ENCODE measurements around the gene TSSK6.

Gene TSSK6

DNA sequence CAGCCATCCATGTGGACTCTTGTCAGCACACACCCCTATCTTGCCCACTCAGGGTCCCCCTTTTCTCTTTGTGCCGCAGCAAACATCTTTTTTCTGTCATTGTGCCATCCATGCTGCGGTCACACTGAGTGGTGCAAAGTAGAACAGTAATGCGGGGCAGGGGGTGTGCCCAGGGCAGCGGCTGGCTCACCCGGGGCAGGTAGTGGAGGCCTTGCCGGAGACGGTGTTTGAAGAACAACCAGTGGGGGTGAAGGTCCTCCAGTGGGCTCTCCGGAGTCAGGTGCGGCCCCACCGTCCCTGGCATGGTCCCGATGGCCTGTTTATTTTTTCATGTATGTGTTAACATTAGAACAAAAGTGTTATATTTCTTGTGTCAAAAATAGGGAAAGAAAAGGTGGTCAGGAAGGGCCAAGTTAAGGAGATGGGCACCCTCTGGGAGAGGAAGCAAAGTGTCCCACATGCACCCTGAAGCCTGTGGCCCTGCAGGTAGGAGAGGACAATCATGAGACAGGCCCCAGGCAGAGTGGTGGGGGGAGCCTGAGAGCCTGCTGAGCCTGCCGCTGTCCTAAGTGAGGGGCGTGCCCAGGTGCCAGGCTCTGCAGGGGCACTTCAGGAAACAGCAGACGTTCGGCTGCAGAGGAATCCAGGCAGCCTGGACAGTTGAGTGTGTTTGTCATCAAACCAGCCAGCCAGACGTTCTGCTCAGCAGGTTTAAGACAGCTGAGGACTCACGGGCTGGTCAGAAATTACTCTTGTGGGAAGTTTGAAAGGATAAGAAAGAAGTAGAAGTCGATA, 12.3 kb downstream of the TSSK6 start:
- no peak for DNase-seq

DNA sequence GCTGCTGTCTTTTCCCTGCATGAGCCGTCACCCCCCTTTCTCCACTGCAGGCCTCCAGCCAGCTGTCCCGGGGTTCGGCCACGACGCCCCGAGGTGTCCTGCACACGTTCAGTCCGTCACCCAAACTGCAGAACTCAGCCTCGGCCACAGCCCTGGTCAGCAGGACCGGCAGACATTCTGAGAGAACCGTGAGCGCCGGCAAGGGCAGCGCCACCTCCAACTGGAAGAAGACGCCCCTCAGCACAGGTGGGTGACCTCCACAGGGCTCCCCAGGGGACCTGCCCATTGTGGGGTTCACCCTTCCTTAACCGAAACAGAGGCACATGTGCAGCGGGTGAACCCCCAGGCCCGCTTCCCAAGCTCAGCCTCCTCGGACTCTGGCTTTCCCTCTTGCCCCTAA, 13.1 kb downstream of the TSSK6 start:
- no peak for DNase-seq

- no peak for DNase-seq
Observed at GRCh38 chr19:19501798-19502197, 13.6 kb downstream of the TSSK6 start.

DNA sequence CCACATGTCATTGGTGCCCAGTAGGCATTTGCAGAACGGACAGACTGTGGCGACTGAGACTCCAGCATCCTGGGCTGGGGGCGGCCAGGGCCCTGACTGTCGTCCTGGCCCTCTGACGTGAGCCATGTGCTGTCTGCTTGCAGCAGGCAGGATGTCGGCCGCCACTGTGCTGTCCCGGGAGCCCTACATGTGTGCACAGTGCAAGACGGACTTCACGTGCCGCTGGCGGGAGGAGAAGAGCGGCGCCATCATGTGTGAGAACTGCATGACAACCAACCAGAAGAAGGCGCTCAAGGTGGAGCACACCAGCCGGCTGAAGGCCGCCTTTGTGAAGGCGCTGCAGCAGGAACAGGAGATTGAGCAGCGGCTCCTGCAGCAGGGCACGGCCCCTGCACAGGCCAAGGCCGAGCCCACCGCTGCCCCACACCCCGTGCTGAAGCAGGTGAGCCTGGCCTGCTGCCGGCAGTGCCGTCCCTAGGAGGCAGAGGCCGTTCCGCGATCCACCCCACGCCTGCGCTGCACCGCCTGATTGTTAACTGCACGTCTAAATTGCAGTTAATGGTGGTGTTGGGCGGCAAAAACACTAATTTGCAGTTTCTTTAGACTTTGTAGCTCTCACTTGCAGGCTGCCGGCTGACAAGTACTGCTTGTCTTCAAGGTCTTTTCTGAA, 14.2 kb downstream of the TSSK6 start:
- DNase-seq, result no peak

DNA sequence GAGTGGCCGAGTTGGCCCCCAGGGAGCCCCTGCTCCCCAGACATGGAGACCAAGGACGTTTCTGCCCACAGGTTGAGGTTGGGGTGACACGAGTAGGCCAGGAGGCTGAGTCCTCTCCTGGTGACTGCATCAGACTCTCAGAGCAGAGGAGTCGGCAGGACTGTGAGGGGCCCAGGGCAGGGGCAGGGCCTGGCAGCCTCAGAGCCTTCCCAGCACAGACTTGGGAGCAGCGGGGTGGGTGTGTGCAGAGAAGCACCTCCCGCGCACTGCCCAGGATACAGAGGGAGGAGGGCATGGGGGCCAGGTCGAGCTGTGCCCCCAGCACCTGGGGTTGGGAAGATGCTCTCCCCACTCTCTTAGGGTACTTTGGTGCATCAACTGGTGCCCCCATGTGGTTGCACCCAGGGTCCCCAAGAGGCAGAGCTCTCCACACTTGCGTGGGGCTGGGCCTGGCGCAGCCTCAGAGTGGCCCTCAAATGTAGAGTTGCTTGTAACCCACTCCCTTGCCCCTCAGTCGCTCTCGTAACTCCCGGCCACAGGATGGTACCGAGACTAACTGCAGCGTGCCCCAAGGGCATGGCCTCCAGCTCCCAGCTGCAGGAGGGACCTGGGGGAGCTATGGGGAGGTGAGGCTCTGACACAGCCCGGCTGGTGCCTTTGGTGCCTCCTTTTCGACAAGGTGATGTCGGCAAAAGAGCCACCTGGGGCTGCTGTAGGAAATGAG, 15.9 kb downstream of the TSSK6 start:
- no peak for DNase-seq

- no peak for DNase-seq
Observed at GRCh38 chr19:19498255-19498991, 16.9 kb downstream of the TSSK6 start.

DNA sequence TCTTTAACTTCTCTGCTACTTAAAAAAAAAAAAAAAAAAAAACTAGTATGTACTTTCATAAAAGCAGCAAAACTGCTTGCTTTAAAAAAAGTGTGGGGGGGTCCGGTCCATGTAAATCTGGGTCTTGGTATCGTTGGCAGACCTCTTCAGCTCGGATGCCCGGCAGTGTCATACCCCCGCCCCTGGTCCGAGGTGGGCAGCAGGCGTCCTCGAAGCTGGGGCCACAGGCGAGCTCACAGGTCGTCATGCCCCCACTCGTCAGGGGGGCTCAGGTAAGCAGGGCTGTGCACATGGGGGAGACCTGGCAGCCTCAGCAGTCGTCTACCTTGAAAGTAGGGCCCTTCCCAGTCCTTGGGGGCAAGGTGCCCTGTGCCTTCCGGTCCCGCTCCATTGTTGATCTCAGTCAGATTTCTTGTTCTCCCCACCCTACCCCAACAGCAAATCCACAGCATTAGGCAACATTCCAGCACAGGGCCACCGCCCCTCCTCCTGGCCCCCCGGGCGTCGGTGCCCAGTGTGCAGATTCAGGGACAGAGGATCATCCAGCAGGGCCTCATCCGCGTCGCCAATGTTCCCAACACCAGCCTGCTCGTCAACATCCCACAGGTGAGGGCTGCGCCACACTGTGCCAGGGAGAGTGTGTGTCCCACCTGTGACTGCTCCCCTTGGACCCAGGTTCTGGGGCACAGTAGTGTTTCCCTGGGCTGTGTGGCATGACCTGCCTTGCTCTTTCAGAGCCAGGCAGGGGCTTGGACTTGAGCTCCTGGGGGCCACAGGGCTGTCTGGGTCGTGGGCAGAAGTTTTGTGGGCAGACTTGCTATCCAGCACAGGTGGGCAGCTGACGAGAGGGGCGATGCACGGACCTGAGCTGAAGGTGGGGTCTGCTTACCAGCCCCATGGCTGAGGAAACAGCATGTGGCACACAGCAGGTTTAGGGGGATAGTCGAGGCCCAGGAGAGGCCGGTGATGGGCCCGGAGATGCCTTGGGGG, 19.4 kb downstream of the TSSK6 start:
- DNase-seq, result no peak

DNA sequence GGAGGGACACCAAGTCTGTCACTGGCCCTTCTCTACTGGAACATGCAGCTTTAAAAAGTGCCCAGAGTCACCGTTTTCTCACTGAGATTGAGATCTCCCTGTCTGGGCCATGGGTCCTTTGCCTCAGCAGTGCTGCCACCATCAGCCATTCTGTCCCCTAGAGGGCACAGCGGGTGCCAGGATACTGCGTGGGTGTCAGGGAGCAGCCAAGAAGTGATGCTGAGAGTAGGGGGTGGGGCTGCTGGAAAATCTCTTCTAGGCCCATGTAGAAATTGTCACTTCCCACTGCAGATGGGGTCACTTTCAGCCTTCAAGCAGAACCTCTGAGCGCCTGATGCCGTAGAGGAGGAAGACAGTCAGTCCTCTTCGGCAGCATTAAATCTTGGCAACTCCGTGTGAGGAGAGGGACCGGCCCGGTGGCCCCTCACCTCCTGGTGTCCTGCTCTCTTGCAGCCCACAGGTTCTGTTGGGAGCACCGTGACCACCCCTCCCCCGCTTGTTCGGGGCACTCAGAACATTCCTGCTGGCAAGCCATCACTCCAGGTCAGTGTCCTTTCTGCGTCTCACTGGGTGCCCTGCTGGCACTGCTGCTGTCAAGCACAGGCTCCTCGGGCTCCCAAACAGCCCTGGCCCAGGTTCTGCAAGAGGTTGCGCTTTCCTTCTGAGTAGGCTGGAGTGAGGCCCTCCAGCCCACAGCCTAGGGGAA, 21.4 kb downstream of the TSSK6 start:
- no peak for DNase-seq

DNA sequence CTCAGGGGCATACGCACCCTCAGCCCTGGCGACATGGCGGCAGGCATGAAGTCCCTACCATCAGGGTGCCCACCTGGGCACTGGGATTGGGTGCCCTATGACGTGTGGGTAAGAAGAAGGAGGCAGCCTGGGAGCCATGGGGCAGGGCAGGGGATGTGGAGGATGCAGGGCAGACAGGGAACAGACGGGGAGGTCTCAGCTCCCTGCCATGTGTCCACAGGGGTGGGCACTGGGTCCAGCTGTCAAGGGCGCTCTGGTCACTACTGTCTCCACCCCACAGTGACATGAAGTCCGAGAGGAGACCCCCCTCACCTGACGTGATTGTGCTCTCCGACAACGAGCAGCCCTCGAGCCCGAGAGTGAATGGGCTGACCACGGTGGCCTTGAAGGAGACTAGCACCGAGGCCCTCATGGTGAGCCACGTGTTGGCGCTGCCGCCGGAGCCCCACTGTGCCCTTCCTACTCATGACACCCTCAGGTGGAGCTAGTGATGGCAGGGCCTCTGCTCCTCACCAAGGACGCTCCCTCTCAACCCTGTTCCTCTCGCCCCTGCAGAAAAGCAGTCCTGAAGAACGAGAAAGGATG, 23.2 kb downstream of the TSSK6 start:
- DNase-seq, result no peak

DNA sequence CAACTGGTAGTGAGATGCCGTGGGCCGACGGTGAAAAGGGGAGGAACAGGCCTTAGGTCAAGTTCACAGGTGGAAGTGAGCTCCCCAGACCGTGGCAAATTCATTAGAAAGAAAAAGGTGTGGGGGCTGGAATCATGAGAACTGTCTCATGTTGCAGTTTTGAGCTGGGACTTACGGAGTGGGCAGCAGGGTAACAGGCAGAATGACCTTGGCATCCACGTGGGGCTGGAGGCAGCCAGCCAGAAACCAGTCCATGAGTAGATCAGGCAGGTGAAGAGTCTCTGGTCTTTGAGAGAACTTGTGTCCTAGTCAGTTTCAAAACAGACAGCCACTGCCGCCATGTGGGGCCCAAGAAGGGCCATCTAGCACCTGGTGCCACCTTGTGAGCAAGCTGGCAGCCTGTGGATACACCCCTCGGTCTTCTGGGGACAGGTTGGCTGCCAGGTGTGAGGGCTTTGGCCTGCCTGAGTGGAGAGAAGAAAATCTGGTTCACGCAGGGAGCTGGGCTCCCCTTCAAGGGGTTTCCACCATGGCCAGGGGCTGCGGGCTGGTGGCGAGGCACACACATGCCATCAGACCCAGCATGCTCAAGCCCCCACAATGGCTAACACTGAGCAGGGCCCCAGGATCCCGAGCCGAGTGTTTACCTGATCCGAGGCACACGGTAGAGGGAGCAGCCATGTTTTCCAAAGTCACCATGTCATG, 23.9 kb downstream of the TSSK6 start:
- DNase-seq, result no peak

GRCh38 chr19:19490214-19490968, 25.0 kb downstream of the TSSK6 start:
- DNase-seq, result no peak

DNA sequence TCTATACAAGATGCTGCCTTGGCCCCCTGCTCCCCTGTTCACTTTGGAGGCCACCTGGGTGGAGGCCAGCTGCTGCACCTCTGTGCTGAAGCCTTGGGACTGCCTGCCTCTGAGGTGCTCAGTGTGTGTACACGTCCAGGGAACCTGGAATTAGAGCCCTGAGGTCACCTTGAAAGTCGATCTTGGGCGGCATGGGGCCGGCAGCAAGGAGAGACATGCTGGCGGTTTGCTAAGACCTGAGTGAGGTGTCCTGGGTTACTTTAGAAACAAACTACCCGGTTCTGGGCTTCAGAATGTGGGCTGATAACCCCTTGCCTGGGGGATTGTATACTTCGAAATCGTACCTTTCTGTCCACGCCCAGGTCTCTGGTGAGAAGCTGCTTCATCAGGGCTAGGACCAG, 25.5 kb downstream of the TSSK6 start:
- no peak for DNase-seq

DNA sequence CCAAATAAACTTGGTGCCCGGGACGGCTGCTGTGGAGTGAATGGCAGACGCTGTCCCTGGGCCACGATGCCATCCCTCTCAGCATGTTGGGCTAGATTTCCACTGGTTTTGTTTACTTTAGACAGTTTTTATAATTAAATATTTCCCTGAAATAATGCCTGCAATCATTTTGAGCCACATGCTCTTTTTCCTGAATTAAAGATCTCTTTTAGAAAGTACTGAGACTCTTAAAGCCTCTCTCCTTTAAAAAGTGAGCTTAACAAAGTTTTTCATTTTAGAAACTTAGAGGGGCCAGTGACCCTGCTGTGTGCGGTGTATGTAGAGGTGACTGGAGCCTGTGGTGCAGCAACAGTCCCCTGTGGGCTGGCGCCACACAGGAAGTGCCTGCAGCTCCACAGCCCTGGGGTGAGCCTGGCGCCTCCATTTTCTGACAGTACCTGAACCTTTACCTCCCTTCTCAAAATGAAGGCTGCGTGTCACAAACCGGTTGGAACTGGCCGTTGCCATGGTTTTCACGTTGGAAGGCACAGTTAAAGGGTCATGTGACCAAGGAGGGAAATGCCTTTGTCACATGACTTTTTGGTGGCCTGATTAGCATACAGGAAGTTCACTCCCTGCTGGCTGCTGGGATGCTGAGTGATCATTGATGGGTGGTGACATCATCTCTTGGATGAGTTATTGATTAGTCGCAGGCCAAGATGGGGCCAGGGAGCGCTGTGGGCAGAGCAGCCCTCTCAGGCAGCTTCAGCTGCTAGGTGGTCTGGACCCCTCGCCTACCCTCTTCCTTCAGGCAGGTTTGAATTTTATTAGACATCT, 26.3 kb downstream of the TSSK6 start:
- no peak for DNase-seq

DNA sequence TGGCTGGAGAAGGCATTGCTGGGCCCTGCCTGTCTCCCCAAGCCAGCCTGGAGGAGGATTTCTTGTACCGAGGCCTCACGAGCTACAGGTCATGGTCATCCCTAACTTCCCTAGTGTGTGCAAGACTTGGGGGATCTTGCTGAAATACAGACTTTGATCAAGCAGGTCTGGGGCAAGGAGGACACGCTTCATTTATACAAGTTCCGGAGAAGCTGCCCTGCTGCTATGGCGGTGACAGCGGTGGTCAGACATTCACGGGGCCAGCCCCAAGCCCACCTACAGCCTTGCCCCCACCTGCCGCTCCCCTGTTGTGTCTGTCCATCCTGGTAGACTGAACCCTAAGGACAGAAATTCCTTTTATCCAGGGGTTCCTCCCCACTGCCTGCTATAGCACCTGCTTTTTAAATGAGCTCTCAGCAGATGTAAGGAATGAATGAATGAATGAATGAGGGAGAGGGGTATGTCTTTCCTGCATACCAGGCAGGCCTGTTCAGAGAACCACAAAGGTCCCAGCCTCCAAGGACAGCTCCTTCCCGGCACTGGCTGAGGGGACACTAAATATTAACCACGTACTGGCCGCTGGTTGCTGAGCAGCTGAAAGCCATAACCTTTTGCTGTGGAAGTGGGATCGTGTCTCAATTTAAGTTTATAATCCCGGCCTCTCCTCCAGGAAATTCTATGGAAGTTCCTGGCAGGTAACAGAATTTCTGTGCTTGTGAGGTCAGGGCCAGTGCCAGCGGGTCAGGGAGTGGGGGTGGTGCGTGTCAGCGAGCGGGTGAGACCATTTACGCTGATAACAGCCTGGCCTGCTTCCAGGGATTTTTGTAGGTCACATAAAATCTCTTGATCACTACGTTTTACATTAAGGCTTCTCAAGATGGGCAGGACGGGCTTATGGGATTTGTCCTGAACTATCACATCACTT, 27.1 kb downstream of the TSSK6 start:
- no peak for DNase-seq

DNA sequence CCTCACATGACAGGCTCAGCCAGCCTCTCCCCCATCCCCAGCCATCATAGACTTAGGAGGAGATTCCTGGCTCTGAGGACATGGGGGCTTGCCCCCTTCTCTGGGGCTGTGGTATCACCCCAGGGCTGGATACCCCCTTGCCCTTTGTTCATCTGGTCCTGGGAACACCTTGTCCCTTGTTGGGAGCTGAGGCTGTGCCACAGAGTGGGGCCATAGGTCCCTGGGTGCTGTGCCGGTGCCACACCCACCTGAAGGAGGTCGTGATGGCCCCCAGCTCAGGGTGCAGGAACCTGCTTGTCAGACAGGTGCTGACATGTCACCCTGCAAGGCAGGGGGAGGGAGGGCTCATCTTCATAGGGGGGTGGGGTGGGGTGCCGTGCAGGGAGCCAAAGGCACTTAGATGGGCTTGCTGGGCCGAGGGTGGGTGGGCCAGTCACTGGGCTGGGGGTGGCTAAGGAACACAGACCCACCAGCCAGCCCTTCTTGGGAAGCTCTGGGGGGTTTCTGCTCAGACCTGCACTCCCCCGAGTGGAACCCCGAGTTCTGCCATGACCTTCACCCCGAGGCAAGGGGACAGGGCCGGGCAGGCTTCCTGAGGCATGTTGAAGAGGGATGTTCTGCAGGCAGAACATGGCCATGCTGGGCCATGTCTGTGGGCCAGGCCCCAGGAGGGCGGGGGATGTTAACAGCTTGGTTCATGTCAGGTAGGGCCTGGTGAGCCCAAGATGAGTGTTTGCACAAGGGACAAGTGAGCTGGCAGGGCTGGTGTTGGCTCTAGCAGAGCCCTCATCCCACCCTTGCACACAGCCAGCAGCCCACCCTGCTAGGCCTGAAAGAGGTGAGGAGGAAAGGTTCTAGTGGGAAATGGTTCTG, 28.0 kb downstream of the TSSK6 start:
- no peak for DNase-seq

- no peak for DNase-seq
Observed at GRCh38 chr19:19486343-19487076, 28.8 kb downstream of the TSSK6 start.
